Measurements from ENCODE around the gene MUC15.

GRCh38 chr11:26621132-26621531 lies 49.1 kb upstream of the MUC15 start:
- no peak for TF ChIP-seq POLR2AphosphoS5 (IDR thresholded peaks at IDR 0.05; ENCODE audit: borderline replicate concordance, low read depth, low read length)
- no peak for TF ChIP-seq EZH2 (IDR thresholded peaks at IDR 0.05)

Data from SK-N-MC (cell line).